PC-9 (cell line): ENCODE measurements around the gene HRH1.
"Not testable (repeated sequence)": the region's sequence is repeated elsewhere in the genome, so short reads cannot be mapped to it uniquely, and the experiment has no call there.

Source experiments
- CTCF ChIP-seq: fragments of 200-600 bp; sonication (generic); conservative IDR thresholded peaks from 2 replicates; pipeline ENCODE4 v1.6.1; 2017; ENCODE audit warnings: mixed run types, antibody characterized with exemption, mild to moderate bottlenecking, moderate library complexity
- EZH2 ChIP-seq: fragments of 200-600 bp; sonication (generic); IDR thresholded peaks from 2 replicates; pipeline ENCODE4 v1.8.0; 2017; ENCODE audit warnings: antibody characterized with exemption, low read depth

GRCh38 chr3:11131886-11132285 is 22.4 kb upstream of the HRH1 start:
- TF ChIP-seq CTCF, EZH2: not testable (repeated sequence)
